Kidney (tissue), 14 donors: ENCODE results near the gene ATP7B. TPM values are rescaled to one million over a fixed set of nuclear protein-coding genes. Genes with fewer than 3 reads are reported as not detected.

Source experiments
- DNase-seq, 5 donors: peaks; one replicate each; pipeline ENCODE4 v3.0.0-alpha.2; 2013 to 2020
- FAIRE-seq: peaks from 2 replicates; lab custom pipeline; 2012; peaks lifted over from hg19 to GRCh38; lab: Jason Lieb, UNC
- H3K27ac ChIP-seq, 2 donors: one replicate each; pipeline ENCODE4 v1.7.0; 2013; ENCODE audit warnings: low read depth in 2 of 2, low read length in 2 of 2, inconsistent platforms in 1 of 2
- H3K27me3 ChIP-seq: one replicate; pipeline ENCODE4 v1.7.1; 2013; ENCODE audit warnings: low read length, inconsistent platforms; ENCODE audit not compliant: control insufficient read depth, insufficient read depth
- H3K36me3 ChIP-seq, 3 donors: one replicate each; pipeline versions ENCODE4 v1.7.0 to v1.7.1; 2013; ENCODE audit warnings: low read length in 3 of 3, control low read depth in 1 of 3, inconsistent platforms in 1 of 3; ENCODE audit not compliant: insufficient read depth in 3 of 3, control insufficient read depth in 2 of 3
- H3K4me1 ChIP-seq, 3 donors: one replicate each; pipeline versions ENCODE4 v1.7.0 to v1.7.1; 2013; ENCODE audit warnings: low read length in 3 of 3, inconsistent platforms in 1 of 3, low read depth in 1 of 3; ENCODE audit not compliant: control insufficient read depth in 2 of 3, insufficient read depth in 2 of 3
- H3K4me3 ChIP-seq, 3 donors: one replicate each; pipeline versions ENCODE4 v1.7.0 to v1.8.1; 2013; ENCODE audit warnings: low read length in 3 of 3, control low read depth in 1 of 3, inconsistent platforms in 1 of 3
- H3K9ac ChIP-seq, 3 donors: one replicate each; pipeline versions ENCODE4 v1.7.0 to v1.7.1; 2013; ENCODE audit warnings: low read length in 3 of 3, control low read depth in 1 of 3, inconsistent platforms in 1 of 3
- H3K9me3 ChIP-seq, 3 donors: one replicate each; pipeline versions ENCODE4 v1.7.0 to v1.7.1; 2013; ENCODE audit warnings: low read length in 3 of 3, control low read depth in 1 of 3, inconsistent platforms in 1 of 3; ENCODE audit not compliant: control insufficient read depth in 2 of 3, insufficient read depth in 1 of 3
- CTCF ChIP-seq: IDR thresholded peaks from 3 replicates; pipeline ENCODE4 v1.5.1; 2012; ENCODE audit warnings: mild to moderate bottlenecking, moderate library complexity, borderline replicate concordance; ENCODE audit not compliant: insufficient read depth; ENCODE audit errors: extremely low read depth
- intact Hi-C: fragments of 100-400 bp; cut with DNase I; formaldehyde crosslinking; loops from one replicate; pipeline ENCODE4 v1.11.1; 2022
- polyA plus RNA-seq: library from polyadenylated mRNA; stranded (reverse); fragments of 350-450 nt; fragmentation: Illumina TruSeq; extraction: RNeasy Lipid Tissue Mini Kit (QIAGEN cat#74804); gene quantifications from one replicate; pipeline ENCODE4 v1.2.3, GENCODE V29; 2014; ENCODE audit warnings: low read depth, low replicate concordance; ENCODE audit not compliant: insufficient read depth
- total RNA-seq: library from RNA; stranded (reverse); fragmentation: NEBNext Ultra II Directional; extraction: Animal tissue kit (Norgen Biotek cat#: 25700); gene quantifications from one replicate; pipeline ENCODE4 v1.2.1, GENCODE V29; 2021
- donor health status: control.
- donor health status: control.
- donor health status: control.
- donor health status: control.
- donor health status: control.
- donor health status: DM: yes; HTN: yes; CAD: no.
- donor health status: Normal renal cell carcinoma (clear cell type).

ATP7B gene
- total and polyA plus RNA-seq, 2 donors from 2014 or later: 2.0 to 5.7 TPM

GRCh38 chr13:51966186-51966585, 45.1 kb downstream of the ATP7B start:
- H3K36me3 ChIP-seq: peaks cover 0 to 2% (median 0%) of the 10 kb centered on the region in 3 donors
- H3K4me3 ChIP-seq: no peak overlapping the region
- TF ChIP-seq CTCF: no peak
- no peak overlapping the region for H3K27ac ChIP-seq
- no peaks in the 10 kb centered on the region for H3K9me3 ChIP-seq
- DNase-seq (no peak), FAIRE-seq (no peak)
- H3K4me1 ChIP-seq: no peaks in the 10 kb centered on the region
- H3K27me3 ChIP-seq: no peaks in the 10 kb centered on the region
- intact Hi-C loops: no loop called here
- no peak overlapping the region for H3K9ac ChIP-seq

GRCh38 chr13:51961493-51962403, 49.5 kb downstream of the ATP7B start:
- H3K9ac ChIP-seq: no peak overlapping the region
- H3K4me1 ChIP-seq: no peaks in the 10 kb centered on the region
- DNase-seq: no peak
- no peaks in the 10 kb centered on the region for H3K27me3 ChIP-seq
- no peak overlapping the region for H3K4me3 ChIP-seq
- no peak for TF ChIP-seq CTCF
- no peaks in the 10 kb centered on the region for H3K36me3 ChIP-seq
- no peak overlapping the region for H3K27ac ChIP-seq
- intact Hi-C loops: no loop called here
- H3K9me3 ChIP-seq: no peaks in the 10 kb centered on the region
- no peak for FAIRE-seq

GRCh38 chr13:51960766-51961165, 50.5 kb downstream of the ATP7B start:
- H3K36me3 ChIP-seq: no peaks in the 10 kb centered on the region
- no peak overlapping the region for H3K4me3 ChIP-seq
- DNase-seq: no peak
- no peak overlapping the region for H3K9ac ChIP-seq
- no peaks in the 10 kb centered on the region for H3K27me3 ChIP-seq
- intact Hi-C loops: no loop called here
- H3K9me3 ChIP-seq: no peaks in the 10 kb centered on the region
- H3K4me1 ChIP-seq: no peaks in the 10 kb centered on the region
- no peak for FAIRE-seq
- H3K27ac ChIP-seq: no peak overlapping the region
- no peak for TF ChIP-seq CTCF
